Measurements from ENCODE around the gene PLCZ1. TPM values are rescaled to one million over a fixed set of nuclear protein-coding genes. Genes with fewer than 3 reads are reported as not detected.

PLCZ1 gene
- total and polyA plus RNA-seq, 2 experiments from 2014 or later = not detected

DNA sequence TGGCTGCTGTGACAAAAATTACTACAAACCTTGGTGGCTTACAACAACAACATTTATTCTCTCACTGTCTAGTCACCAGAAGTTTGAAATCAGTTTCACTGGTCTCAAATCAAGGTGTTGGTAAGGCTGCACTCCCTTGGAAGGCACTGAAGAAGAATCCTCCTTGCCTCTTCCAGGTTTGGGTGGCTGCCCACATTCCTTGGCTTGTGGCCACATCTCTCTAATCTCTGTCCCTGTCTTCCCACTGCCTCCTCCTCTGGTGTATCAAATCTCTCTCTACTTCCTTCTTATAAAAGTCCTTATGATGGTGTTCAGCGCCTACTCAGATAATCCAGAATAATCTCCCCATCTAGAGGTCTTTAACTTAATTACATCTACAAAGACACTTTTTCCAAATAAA, 31.0 kb downstream of the PLCZ1 start:
- DNase-seq (ENCODE audit: low spot score) (no peak), ATAC-seq (no peak)
- no peaks in the 10 kb centered on the region for H3K9me2 ChIP-seq (ENCODE audit: insufficient read depth)
- H3K4me1 Mint-ChIP-seq = peaks cover 4% of the 10 kb centered on the region
- H3K27ac Mint-ChIP-seq = no peak overlapping the region
- no peak overlapping the region for H3K27ac ChIP-seq (ENCODE audit: low read depth)
- H3K36me3 Mint-ChIP-seq (ENCODE audit: low read depth) = peaks cover 4% of the 10 kb centered on the region; the same call in 2 of the 3 replicates
- H3K27me3 ChIP-seq (ENCODE audit: insufficient read depth) = no peaks in the 10 kb centered on the region
- H3K4me3 ChIP-seq = no peak overlapping the region
- no peaks in the 10 kb centered on the region for H4K20me1 ChIP-seq (replicated peaks; ENCODE audit: insufficient read depth)
- no peaks in the 10 kb centered on the region for H3F3A ChIP-seq (replicated peaks; ENCODE audit: low read depth)
- H3K4me2 ChIP-seq = no peak overlapping the region
- H3K4me3 Mint-ChIP-seq = no peak overlapping the region
- no peaks in the 10 kb centered on the region for H3K36me3 ChIP-seq (ENCODE audit: insufficient read depth)
- H3K9me3 Mint-ChIP-seq = peaks cover 4% of the 10 kb centered on the region
- no peaks in the 10 kb centered on the region for H3K4me1 ChIP-seq (ENCODE audit: insufficient read depth)
- no peak overlapping the region for H2AFZ ChIP-seq
- no peaks in the 10 kb centered on the region for H3K27me3 Mint-ChIP-seq (ENCODE audit: insufficient read depth, low read depth, poor library complexity)
- TF ChIP-seq ZNF331 (CRISPR knock-in tag; IDR thresholded peaks at IDR 0.05; ENCODE audit: low read depth) (no peak), EZH2 (IDR thresholded peaks at IDR 0.05; ENCODE audit: low read depth, unreplicated experiment) (no peak), STAT1 (IDR thresholded peaks at IDR 0.05; ENCODE audit: unreplicated experiment) (no peak), CREB1 (CRISPR knock-in tag; IDR thresholded peaks at IDR 0.05; ENCODE audit: low read depth) (no peak), ZNF114 (CRISPR knock-in tag; IDR thresholded peaks at IDR 0.05) (no peak), JUNB (IDR thresholded peaks at IDR 0.05; ENCODE audit: unreplicated experiment) (no peak), POLR2AphosphoS5 (IDR thresholded peaks at IDR 0.05; ENCODE audit: low read depth) (no peak), EZH2phosphoT487 (IDR thresholded peaks at IDR 0.05; ENCODE audit: unreplicated experiment) (no peak), NANOG (IDR thresholded peaks at IDR 0.05; ENCODE audit: borderline replicate concordance) (no peak)
- TF ChIP-seq, protein P1, sequence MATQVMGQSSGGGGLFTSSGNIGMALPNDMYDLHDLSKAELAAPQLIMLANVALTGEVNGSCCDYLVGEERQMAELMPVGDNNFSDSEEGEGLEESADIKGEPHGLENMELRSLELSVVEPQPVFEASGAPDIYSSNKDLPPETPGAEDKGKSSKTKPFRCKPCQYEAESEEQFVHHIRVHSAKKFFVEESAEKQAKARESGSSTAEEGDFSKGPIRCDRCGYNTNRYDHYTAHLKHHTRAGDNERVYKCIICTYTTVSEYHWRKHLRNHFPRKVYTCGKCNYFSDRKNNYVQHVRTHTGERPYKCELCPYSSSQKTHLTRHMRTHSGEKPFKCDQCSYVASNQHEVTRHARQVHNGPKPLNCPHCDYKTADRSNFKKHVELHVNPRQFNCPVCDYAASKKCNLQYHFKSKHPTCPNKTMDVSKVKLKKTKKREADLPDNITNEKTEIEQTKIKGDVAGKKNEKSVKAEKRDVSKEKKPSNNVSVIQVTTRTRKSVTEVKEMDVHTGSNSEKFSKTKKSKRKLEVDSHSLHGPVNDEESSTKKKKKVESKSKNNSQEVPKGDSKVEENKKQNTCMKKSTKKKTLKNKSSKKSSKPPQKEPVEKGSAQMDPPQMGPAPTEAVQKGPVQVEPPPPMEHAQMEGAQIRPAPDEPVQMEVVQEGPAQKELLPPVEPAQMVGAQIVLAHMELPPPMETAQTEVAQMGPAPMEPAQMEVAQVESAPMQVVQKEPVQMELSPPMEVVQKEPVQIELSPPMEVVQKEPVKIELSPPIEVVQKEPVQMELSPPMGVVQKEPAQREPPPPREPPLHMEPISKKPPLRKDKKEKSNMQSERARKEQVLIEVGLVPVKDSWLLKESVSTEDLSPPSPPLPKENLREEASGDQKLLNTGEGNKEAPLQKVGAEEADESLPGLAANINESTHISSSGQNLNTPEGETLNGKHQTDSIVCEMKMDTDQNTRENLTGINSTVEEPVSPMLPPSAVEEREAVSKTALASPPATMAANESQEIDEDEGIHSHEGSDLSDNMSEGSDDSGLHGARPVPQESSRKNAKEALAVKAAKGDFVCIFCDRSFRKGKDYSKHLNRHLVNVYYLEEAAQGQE (IDR thresholded peaks at IDR 0.05; ENCODE audit: unreplicated experiment) = no peak
- TF ChIP-seq, protein P2, sequence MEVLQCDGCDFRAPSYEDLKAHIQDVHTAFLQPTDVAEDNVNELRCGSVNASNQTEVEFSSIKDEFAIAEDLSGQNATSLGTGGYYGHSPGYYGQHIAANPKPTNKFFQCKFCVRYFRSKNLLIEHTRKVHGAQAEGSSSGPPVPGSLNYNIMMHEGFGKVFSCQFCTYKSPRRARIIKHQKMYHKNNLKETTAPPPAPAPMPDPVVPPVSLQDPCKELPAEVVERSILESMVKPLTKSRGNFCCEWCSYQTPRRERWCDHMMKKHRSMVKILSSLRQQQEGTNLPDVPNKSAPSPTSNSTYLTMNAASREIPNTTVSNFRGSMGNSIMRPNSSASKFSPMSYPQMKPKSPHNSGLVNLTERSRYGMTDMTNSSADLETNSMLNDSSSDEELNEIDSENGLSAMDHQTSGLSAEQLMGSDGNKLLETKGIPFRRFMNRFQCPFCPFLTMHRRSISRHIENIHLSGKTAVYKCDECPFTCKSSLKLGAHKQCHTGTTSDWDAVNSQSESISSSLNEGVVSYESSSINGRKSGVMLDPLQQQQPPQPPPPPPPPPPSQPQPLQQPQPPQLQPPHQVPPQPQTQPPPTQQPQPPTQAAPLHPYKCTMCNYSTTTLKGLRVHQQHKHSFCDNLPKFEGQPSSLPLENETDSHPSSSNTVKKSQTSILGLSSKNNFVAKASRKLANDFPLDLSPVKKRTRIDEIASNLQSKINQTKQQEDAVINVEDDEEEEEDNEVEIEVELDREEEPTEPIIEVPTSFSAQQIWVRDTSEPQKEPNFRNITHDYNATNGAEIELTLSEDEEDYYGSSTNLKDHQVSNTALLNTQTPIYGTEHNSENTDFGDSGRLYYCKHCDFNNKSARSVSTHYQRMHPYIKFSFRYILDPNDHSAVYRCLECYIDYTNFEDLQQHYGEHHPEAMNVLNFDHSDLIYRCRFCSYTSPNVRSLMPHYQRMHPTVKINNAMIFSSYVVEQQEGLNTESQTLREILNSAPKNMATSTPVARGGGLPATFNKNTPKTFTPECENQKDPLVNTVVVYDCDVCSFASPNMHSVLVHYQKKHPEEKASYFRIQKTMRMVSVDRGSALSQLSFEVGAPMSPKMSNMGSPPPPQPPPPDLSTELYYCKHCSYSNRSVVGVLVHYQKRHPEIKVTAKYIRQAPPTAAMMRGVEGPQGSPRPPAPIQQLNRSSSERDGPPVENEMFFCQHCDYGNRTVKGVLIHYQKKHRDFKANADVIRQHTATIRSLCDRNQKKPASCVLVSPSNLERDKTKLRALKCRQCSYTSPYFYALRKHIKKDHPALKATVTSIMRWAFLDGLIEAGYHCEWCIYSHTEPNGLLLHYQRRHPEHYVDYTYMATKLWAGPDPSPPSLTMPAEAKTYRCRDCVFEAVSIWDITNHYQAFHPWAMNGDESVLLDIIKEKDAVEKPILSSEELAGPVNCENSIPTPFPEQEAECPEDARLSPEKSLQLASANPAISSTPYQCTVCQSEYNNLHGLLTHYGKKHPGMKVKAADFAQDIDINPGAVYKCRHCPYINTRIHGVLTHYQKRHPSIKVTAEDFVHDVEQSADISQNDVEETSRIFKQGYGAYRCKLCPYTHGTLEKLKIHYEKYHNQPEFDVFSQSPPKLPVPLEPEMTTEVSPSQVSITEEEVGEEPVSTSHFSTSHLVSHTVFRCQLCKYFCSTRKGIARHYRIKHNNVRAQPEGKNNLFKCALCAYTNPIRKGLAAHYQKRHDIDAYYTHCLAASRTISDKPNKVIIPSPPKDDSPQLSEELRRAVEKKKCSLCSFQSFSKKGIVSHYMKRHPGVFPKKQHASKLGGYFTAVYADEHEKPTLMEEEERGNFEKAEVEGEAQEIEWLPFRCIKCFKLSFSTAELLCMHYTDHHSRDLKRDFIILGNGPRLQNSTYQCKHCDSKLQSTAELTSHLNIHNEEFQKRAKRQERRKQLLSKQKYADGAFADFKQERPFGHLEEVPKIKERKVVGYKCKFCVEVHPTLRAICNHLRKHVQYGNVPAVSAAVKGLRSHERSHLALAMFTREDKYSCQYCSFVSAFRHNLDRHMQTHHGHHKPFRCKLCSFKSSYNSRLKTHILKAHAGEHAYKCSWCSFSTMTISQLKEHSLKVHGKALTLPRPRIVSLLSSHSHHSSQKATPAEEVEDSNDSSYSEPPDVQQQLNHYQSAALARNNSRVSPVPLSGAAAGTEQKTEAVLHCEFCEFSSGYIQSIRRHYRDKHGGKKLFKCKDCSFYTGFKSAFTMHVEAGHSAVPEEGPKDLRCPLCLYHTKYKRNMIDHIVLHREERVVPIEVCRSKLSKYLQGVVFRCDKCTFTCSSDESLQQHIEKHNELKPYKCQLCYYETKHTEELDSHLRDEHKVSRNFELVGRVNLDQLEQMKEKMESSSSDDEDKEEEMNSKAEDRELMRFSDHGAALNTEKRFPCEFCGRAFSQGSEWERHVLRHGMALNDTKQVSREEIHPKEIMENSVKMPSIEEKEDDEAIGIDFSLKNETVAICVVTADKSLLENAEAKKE (CRISPR knock-in tag; IDR thresholded peaks at IDR 0.05) = no peak
- TF ChIP-seq, protein P3, sequence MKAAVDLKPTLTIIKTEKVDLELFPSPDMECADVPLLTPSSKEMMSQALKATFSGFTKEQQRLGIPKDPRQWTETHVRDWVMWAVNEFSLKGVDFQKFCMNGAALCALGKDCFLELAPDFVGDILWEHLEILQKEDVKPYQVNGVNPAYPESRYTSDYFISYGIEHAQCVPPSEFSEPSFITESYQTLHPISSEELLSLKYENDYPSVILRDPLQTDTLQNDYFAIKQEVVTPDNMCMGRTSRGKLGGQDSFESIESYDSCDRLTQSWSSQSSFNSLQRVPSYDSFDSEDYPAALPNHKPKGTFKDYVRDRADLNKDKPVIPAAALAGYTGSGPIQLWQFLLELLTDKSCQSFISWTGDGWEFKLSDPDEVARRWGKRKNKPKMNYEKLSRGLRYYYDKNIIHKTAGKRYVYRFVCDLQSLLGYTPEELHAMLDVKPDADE (IDR thresholded peaks at IDR 0.05) = no peak
- TF ChIP-seq, protein P4, sequence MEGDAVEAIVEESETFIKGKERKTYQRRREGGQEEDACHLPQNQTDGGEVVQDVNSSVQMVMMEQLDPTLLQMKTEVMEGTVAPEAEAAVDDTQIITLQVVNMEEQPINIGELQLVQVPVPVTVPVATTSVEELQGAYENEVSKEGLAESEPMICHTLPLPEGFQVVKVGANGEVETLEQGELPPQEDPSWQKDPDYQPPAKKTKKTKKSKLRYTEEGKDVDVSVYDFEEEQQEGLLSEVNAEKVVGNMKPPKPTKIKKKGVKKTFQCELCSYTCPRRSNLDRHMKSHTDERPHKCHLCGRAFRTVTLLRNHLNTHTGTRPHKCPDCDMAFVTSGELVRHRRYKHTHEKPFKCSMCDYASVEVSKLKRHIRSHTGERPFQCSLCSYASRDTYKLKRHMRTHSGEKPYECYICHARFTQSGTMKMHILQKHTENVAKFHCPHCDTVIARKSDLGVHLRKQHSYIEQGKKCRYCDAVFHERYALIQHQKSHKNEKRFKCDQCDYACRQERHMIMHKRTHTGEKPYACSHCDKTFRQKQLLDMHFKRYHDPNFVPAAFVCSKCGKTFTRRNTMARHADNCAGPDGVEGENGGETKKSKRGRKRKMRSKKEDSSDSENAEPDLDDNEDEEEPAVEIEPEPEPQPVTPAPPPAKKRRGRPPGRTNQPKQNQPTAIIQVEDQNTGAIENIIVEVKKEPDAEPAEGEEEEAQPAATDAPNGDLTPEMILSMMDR (conservative IDR thresholded peaks at IDR 0.05; ENCODE audit: low read depth in 2 of 2) = no peak
- H3K79me2 ChIP-seq (replicated peaks; ENCODE audit: insufficient read depth) = no peaks in the 10 kb centered on the region

All from GM23338 (cell line).